Testis (tissue), 3 donors: ENCODE measurements around the gene ST6GALNAC1. TPM values are rescaled to one million over a fixed set of nuclear protein-coding genes. Genes with fewer than 3 reads are reported as not detected.
"Not testable (repeated sequence)": the region's sequence is repeated elsewhere in the genome, so short reads cannot be mapped to it uniquely, and the experiment has no call there.

Experiments
- DNase-seq: peaks from one replicate; pipeline ENCODE4 v3.0.0-alpha.2; 2019
- H3K27ac ChIP-seq, 2 donors: fragments of 200-600 bp; sonication (generic); one replicate each; pipeline ENCODE4 v1.5.1; 2019
- H3K27me3 ChIP-seq: fragments of 200-600 bp; sonication (generic); one replicate; pipeline ENCODE4 v1.5.1; 2019
- H3K36me3 ChIP-seq: fragments of 200-600 bp; sonication (generic); one replicate; pipeline ENCODE4 v1.5.1; 2017; ENCODE audit warnings: low read depth; ENCODE audit errors: missing control alignments
- H3K4me1 ChIP-seq: fragments of 200-600 bp; sonication (generic); one replicate; pipeline ENCODE4 v1.5.1; 2019
- H3K4me3 ChIP-seq, 2 donors: fragments of 200-600 bp; sonication (generic); one replicate each; pipeline ENCODE4 v1.5.1; 2017 to 2019
- H3K9me3 ChIP-seq: fragments of 200-600 bp; sonication (generic); one replicate; pipeline ENCODE4 v1.5.1; 2017
- CTCF ChIP-seq, 3 experiments: fragments of 450-650 bp in 2 of 3; fragments of 200-600 bp in 1 of 3; sonication (generic) in 1 of 3; IDR thresholded peaks; one replicate each; pipeline ENCODE4 v1.5.1; 2016 to 2019; ENCODE audit warnings: antibody characterized with exemption in 3 of 3, mild to moderate bottlenecking in 2 of 3, moderate library complexity in 1 of 3
- POLR2A ChIP-seq: fragments of 450-650 bp; IDR thresholded peaks from one replicate; pipeline ENCODE4 v1.6.1; 2017; ENCODE audit warnings: antibody characterized with exemption, mild to moderate bottlenecking, moderate library complexity
- WGBS, 2 donors: methylation state at CpG; one replicate each; pipeline ENCODE4 v1.1.5; 2018; 5-methylcytosine and 5-hydroxymethylcytosine counted together
- intact Hi-C: fragments of 100-400 bp; cut with DNase I; formaldehyde crosslinking; loops from one replicate; pipeline ENCODE4 v1.15.1; 2023; ENCODE audit warnings: low total_unique reads
- polyA plus RNA-seq: library from polyadenylated mRNA; stranded (reverse); fragments of 350-450 nt; fragmentation: Illumina TruSeq; extraction: RNeasy Lipid Tissue Mini Kit (QIAGEN cat#74804); gene quantifications from one replicate; pipeline ENCODE4 v1.2.3, GENCODE V29; 2014; ENCODE audit warnings: low read depth, low replicate concordance; ENCODE audit not compliant: insufficient read depth
- total RNA-seq, 2 donors: library from RNA; depleted of rRNA; stranded (reverse); fragments of >200 nt; gene quantifications; one replicate each; pipeline ENCODE4 v1.2.3, GENCODE V29; 2016

ST6GALNAC1 gene
- total and polyA plus RNA-seq, 3 donors from 2014 or later: 11.9 to 20.6 (median 20.1) TPM

- H3K9me3 ChIP-seq: no peaks in the 10 kb centered on the region
- WGBS, 2 donors: 78 to 87% methylated on average over 2 of the region's 2 CpGs
- intact Hi-C loops: no loop called here
- no peaks in the 10 kb centered on the region for H3K27me3 ChIP-seq
- no peak for TF ChIP-seq POLR2A
- no peak for TF ChIP-seq CTCF (IDR thresholded peaks at IDR 0.05)
- no peak for DNase-seq
- no peaks in the 10 kb centered on the region for H3K4me1 ChIP-seq
- no peak overlapping the region for H3K4me3 ChIP-seq
- no peak overlapping the region for H3K27ac ChIP-seq
- no peaks in the 10 kb centered on the region for H3K36me3 ChIP-seq
Observed at GRCh38 chr17:76617838-76618237, 25.7 kb downstream of the ST6GALNAC1 start.

GRCh38 chr17:76614912-76615617 lies 28.5 kb downstream of the ST6GALNAC1 start:
- H3K4me3 ChIP-seq: no peak overlapping the region
- no peaks in the 10 kb centered on the region for H3K9me3 ChIP-seq
- DNase-seq: no peak
- intact Hi-C loops: no loop called here
- TF ChIP-seq POLR2A: no peak
- no peak for TF ChIP-seq CTCF (IDR thresholded peaks at IDR 0.05)
- no peaks in the 10 kb centered on the region for H3K36me3 ChIP-seq
- H3K27me3 ChIP-seq: no peaks in the 10 kb centered on the region
- no peaks in the 10 kb centered on the region for H3K4me1 ChIP-seq
- H3K27ac ChIP-seq: no peak overlapping the region
- WGBS, 2 donors: 92 to 95% methylated on average over 15 to 16 of the region's 28 CpGs

- H3K4me1 ChIP-seq, DNase-seq, H3K27me3 ChIP-seq, H3K4me3 ChIP-seq, H3K36me3 ChIP-seq, H3K9me3 ChIP-seq, intact Hi-C loops, H3K27ac ChIP-seq: not testable (repeated sequence)
- WGBS, 2 donors: 74 to 82% methylated on average over 12 to 13 of the region's 13 CpGs
Observed at GRCh38 chr17:76614064-76614759, 29.3 kb downstream of the ST6GALNAC1 start.

- intact Hi-C loops: no loop called here
Observed at GRCh38 chr17:76612977-76613851, 30.3 kb downstream of the ST6GALNAC1 start.

More at GRCh38 chr17:76612977-76613851, 30.3 kb downstream of the ST6GALNAC1 start:
- DNase-seq: no peak
- WGBS, 2 donors: 82 to 88% methylated on average over 11 to 16 of the region's 17 CpGs
- H3K27ac ChIP-seq: no peak overlapping the region
- no peaks in the 10 kb centered on the region for H3K36me3 ChIP-seq
- H3K27me3 ChIP-seq: no peaks in the 10 kb centered on the region
- H3K4me3 ChIP-seq: no peak overlapping the region
- no peaks in the 10 kb centered on the region for H3K9me3 ChIP-seq
- TF ChIP-seq POLR2A (no peak), CTCF (IDR thresholded peaks at IDR 0.05) (no peak)
- H3K4me1 ChIP-seq: no peaks in the 10 kb centered on the region
